HG03025 (cell line): Measurements from ENCODE around the gene FBXO4.
"Not testable (repeated sequence)": the region's sequence is repeated elsewhere in the genome, so short reads cannot be mapped to it uniquely, and the experiment has no call there.

Source experiments
- ATAC-seq: cut with Tn5 transposase; IDR thresholded peaks from one replicate; pipeline ENCODE4 v1.9.1; 2021; ENCODE audit warnings: mild to moderate bottlenecking, moderate library complexity; ENCODE audit not compliant: unreplicated experiment, low FRiP score

Gene FBXO4

GRCh38 chr5:41921874-41922273 lies 3.2 kb upstream of the FBXO4 start:
- ATAC-seq: no peak

DNA sequence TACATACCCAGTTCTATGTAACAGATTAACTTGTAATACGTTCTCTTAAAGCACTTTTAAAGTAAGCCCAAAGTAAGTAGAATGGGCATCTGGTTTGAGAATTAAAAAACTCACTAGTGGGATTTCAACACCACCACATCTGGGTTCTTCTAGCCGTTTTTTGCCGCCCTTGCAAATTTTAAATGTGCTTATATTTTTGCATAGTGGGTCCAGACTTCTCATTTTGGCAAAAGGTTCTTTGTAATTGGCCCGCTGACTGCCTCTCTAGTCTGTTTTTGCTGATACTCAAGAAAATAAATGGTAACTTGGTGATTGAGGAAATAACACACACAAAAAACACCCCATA lies 582 bp upstream of the FBXO4 start:
- no peak for ATAC-seq

DNA sequence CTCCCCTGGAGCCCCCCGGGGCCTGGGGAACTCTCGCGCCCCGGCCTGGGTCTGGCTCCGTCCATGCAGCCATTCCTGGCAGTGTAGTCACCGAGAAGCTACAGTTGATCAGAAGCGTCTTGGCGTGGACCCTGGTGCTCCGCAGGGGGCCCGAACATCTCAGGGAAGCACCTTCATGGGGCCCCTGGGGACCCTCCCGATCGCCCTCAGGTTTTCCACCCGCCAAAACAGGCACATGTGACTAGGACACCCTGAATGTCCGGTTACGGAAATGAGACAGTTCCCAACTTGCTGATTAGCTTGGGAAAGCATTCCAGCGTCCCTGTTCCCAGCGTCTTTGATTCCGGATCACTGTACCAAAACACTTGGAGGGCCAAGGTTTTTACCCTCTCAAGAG lies 472 bp downstream of the FBXO4 start:
- no peak for ATAC-seq

- no peak for ATAC-seq
These were observed 2.5 kb downstream of the FBXO4 start for GRCh38 chr5:41927604-41928003.

DNA sequence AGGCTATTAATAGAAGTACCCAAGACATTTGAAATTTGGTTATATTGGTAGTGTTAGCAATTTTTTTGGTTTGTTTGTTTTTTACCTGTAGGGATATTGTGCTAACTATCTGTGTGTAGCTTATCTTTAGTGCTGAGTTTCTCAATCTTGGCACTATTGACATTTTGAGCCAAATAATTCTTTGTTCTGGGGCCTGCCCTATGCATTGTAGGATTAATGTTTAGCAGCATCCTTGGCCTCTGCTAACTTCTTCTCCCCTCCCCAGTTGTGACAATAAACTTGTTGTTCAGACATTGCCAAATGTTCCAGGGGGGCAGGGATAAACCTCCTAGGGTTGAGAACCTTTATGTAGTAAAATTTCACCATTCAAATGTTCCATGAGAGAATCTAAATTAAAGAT lies 4.0 kb downstream of the FBXO4 start:
- no peak for ATAC-seq

GRCh38 chr5:41932770-41933169 lies 7.7 kb downstream of the FBXO4 start:
- ATAC-seq: no peak

- no peak for ATAC-seq
These were observed 10.5 kb downstream of the FBXO4 start for GRCh38 chr5:41935544-41935943.

DNA sequence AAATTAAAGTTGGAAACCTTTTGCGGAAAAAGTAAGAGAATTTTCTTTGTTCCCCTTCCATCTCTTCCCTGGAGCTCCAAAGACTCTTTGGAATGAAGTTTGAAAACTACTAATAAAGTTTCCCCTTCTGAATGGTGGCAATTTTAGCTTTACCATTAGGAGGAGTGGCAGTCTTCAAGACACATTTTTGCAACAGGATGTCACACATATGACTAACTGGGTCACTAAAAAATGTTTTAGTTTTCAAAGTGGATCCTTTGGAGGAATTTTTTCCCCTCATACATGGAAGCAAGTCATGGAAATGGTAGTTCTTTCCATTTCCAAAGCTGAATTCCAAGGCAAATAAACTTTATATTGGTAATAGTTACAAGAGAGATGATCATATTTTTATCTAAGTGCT lies 15.6 kb downstream of the FBXO4 start:
- ATAC-seq: no peak

- not testable (repeated sequence) for ATAC-seq
These were observed 20.4 kb downstream of the FBXO4 start for GRCh38 chr5:41945332-41945955.

GRCh38 chr5:41951224-41951623 lies 26.1 kb downstream of the FBXO4 start:
- no peak for ATAC-seq

DNA sequence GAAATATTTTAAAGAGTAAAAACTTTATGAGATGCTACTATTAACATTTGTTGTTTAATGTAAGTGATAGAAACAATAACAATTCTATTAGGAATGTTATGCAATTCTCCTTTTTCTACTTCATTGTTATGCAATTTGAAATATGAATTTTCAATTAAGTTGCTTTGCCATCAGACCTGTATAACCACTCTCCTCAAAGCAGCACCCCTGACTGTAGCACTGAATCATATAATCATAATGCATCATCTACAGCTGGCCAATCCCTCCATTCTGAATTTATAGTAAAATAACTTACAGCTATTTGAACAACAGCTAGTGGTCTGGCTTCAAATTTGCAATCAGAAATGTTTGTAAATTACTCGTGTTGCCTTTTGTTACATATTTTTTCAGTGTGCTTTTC lies 29.2 kb downstream of the FBXO4 start:
- no peak for ATAC-seq

DNA sequence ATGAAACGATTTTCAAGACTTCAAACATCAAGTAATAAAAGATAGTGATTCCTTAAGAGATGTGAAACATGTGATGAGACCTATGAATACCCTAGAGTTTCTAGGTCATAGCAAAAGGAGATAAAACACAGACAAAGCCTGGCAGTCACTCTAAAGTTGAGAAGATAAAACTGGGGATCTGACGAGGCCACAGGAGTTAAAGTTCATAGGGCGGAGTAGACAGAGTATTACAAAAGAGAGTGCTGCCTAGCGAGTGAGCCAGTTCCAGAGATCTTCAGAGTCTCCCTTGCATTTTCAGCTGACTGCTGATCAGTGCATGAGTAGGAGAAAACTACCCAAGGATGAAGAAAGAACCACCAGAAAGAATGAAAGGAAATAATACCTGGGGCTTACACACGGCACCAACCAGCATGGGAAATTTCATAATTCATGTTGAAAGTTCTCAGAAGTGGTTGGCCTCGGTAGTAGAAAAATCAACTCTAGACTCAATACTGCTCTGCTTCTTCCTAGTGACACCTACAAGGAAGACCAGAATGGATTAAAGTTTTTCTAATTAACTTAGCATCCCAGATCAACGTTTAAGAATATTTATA lies 30.4 kb downstream of the FBXO4 start:
- ATAC-seq: no peak

DNA sequence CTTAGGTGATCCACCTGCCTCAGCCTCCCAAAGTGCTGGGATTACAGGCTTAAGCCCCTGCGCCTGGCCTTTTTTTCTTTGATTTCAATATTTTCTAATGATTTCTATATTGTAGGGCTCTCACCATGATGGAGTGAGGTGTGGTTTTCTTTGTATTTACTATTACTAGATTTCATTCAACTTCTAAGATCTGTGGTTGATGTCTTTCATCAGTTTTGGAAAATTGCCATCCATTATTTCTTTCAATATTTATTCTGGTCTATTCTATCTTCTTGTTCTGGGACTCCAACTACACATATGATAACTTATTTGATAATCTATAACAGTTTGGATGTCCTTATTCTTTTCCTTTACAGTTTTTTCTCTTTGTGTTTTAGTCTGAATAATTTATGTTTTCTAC lies 31.9 kb downstream of the FBXO4 start:
- no peak for ATAC-seq

GRCh38 chr5:41960481-41960880 lies 35.4 kb downstream of the FBXO4 start:
- ATAC-seq: no peak

DNA sequence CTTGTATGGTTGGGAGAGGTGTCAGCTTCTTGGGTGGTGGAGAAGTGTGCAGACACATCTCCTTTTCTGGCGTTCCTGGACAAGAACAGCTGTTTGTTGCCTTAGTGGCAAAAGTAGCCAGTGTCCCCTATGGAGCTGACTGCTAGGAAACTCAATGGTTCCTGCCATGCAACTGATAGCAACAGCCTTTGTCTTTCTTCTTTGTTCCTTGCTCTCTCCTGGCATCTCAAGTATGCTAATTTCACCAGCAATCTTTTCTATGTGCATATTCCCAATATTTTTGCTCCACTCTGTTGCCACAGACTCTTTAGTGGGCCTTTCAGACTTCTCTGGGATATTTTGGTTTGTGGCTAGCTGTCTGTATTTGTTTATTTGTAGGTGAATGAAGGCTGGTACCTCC lies 36.7 kb downstream of the FBXO4 start:
- no peak for ATAC-seq

GRCh38 chr5:41962491-41962890 lies 37.4 kb downstream of the FBXO4 start:
- no peak for ATAC-seq

DNA sequence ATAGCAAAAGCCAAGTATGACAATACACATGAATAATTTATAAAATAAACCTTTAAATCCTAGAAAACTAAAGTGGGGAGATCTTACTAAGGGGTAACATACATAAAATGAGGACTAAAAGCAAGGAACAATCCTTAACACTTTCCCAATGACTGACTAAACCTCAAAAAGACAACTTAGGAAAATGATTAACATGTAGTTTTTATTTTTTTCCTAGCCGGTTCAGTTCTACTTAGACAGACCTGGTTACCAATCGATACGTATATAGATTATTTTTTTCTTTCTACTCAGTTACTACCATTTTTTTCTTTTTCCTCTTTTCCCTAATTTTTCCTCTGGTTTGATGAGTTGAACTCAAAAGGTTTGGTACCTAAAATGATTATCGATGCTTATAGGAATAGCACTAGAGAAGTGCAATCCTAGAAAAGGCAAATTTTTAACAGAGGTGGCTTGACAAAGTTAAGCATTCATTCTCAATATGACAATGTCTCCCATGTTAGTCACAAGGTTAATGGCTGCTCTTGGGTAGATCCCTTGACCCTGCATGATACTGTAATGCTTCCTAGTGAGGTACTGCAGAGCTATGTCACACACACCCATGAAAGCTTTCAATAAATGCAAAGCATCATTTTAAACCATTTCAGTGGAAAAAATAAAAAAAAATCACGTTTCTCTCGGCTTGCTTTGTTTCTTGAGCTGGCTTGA lies 41.5 kb downstream of the FBXO4 start:
- no peak for ATAC-seq

DNA sequence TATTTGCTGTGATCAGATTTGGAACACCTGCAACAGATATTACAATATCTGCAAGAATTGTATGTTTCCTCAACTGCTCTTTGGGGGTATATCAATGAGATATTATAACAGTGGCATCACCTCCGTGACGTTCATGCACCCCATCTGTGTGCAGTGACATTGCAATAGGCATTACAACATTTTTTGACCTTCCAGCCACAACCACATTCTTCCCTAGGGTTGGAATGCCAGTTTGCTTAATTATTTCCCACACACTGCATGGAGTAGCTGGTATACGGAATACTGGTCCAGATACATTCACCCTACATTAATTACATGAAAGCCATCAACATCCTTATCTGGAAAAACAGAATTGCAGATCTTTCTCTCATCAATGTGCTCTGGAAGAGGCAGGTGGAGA lies 42.3 kb downstream of the FBXO4 start:
- no peak for ATAC-seq

DNA sequence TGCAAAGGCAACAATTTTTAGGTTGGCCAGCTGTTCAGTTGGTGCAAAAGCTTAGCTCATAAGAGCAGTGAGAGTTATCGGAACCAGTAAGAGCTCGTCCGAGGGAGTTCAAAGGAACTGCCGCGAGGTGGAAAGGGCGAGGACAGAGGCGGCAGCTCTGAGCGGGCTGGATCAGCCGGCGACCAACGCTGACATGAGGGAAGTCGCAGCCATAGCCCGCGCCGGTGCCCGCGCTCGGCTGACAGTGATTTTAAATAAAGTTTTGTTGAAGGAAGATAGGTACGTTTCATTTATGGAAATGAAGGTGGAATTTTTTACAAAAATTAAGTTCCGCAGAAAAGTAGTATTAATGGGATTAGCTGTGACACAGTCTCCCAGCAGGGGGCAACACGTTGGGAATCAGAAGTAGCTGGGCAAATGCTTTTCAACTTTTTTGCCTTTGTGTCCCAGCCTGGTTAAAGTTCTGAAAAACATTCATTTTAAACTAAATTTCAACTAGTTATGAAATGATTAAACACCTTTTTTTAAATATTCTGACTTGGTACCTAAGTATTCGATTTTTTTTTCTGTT lies 43.2 kb downstream of the FBXO4 start:
- ATAC-seq: no peak

DNA sequence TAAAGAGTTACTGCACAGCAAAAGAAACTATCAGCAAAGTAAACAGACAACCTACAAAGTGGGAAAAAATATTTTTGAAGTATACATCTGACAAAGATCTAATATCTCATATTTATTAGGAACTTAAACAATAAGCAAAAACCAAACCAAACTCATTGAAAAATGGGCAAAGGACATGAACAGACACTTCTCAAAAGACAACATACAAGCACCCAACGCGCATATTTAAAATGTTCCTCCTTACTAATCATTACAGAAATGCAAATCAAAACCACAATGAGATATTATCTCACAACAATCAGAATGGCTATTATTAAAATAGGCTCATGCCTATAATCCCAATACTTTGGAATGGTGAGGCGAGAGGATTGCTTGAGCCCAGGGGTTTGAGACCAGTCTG lies 48.0 kb downstream of the FBXO4 start:
- no peak for ATAC-seq

DNA sequence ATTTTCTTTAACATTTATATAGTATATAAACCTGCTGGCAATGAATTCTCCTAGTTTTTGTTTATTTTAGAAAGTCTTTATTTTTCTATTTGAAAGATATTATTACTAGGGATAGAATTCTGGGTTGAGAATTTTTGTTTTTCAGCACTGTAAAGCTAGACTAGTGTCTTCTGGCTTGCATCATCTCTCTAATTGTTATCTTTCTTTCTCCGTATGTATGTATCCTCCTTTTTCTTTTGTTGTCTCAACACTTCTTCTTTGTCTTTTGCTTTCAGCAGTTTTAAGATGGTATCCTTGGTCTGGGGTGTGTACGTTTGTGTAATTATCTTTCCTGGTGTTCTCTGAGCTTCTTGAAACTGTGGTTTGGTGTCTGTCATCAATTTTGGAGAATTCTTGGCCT lies 48.8 kb downstream of the FBXO4 start:
- no peak for ATAC-seq

DNA sequence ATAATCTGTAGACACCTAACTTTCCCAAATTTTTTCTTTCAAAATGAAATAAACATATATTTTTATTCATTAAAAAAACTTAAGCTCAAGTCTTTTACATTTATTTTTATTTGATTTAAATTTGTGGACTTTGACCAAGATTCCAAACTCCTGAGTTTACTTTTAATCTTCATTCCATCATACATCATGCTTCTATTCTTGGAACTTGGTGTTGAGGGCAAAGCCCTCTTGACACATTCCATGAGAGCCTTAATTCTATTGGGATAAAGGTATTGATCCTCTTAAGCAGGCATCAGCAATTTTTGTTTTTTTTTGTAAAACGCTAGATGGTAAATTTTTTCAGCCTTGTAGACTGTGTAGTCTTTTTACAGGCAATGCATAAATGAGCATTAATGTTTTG lies 53.6 kb downstream of the FBXO4 start:
- no peak for ATAC-seq
